GM12874 (cell line): Measurements from ENCODE around the gene SMS.

Experiments
- CTCF ChIP-seq: IDR thresholded peaks from 2 replicates; pipeline ENCODE4 v1.5.1; 2011; ENCODE audit warnings: low read depth, mild to moderate bottlenecking, control low read depth, low read length, moderate library complexity; ENCODE audit not compliant: insufficient read depth

SMS gene

GRCh38 chrX:21926527-21927278 is 13.8 kb upstream of the SMS start:
- no peak for TF ChIP-seq CTCF

- no peak for TF ChIP-seq CTCF
Measured at GRCh38 chrX:21929209-21929608, 11.3 kb upstream of the SMS start.

- TF ChIP-seq CTCF = no peak
Measured at GRCh38 chrX:21930986-21931385, 9.5 kb upstream of the SMS start.

- TF ChIP-seq CTCF = no peak
Measured at GRCh38 chrX:21932292-21933002, 8.1 kb upstream of the SMS start.

- TF ChIP-seq CTCF = no peak
Measured at GRCh38 chrX:21933077-21933476, 7.4 kb upstream of the SMS start.

- no peak for TF ChIP-seq CTCF
Measured at GRCh38 chrX:21934414-21934813, 6.1 kb upstream of the SMS start.

- no peak for TF ChIP-seq CTCF
Measured at GRCh38 chrX:21939906-21940305, 603 bp upstream of the SMS start.
